ENCODE results near the gene UNC13A.

UNC13A gene

GRCh38 chr19:17676295-17676694 lies 11.9 kb downstream of the UNC13A start:
- TF ChIP-seq CTCF (IDR thresholded peaks at IDR 0.05; ENCODE audit: low read depth, low read length, missing control alignments): no peak
- in situ Hi-C loops (cut with HindIII; ENCODE audit: low sequenced_read_pairs): no loop called here
- H3K4me3 ChIP-seq (ENCODE audit: low read depth, low read length): no peak overlapping the region
- DNase-seq (ENCODE audit: low read depth): no peak

- H3K4me3 ChIP-seq (ENCODE audit: low read depth, low read length): no peak overlapping the region
- no peak for TF ChIP-seq CTCF (IDR thresholded peaks at IDR 0.05; ENCODE audit: low read depth, low read length, missing control alignments)
- no peak for DNase-seq (ENCODE audit: low read depth)
- in situ Hi-C loops (cut with HindIII; ENCODE audit: low sequenced_read_pairs): no loop called here
Observed at GRCh38 chr19:17673937-17674799, 14.0 kb downstream of the UNC13A start.

GRCh38 chr19:17671906-17672305 lies 16.2 kb downstream of the UNC13A start:
- TF ChIP-seq CTCF (IDR thresholded peaks at IDR 0.05; ENCODE audit: low read depth, low read length, missing control alignments): no peak
- no peak overlapping the region for H3K4me3 ChIP-seq (ENCODE audit: low read depth, low read length)
- DNase-seq (ENCODE audit: low read depth): no peak
- in situ Hi-C loops (cut with HindIII; ENCODE audit: low sequenced_read_pairs): no loop called here

- H3K4me3 ChIP-seq (ENCODE audit: low read depth, low read length): no peak overlapping the region
- no peak for TF ChIP-seq CTCF (IDR thresholded peaks at IDR 0.05; ENCODE audit: low read depth, low read length, missing control alignments)
- DNase-seq (ENCODE audit: low read depth): no peak
- in situ Hi-C loops (cut with HindIII; ENCODE audit: low sequenced_read_pairs): no loop called here
Observed at GRCh38 chr19:17669419-17669818, 18.7 kb downstream of the UNC13A start.

GRCh38 chr19:17665058-17665457 lies 23.1 kb downstream of the UNC13A start:
- no peak for TF ChIP-seq CTCF (IDR thresholded peaks at IDR 0.05; ENCODE audit: low read depth, low read length, missing control alignments)
- no peak overlapping the region for H3K4me3 ChIP-seq (ENCODE audit: low read depth, low read length)
- in situ Hi-C loops (cut with HindIII; ENCODE audit: low sequenced_read_pairs): no loop called here
- DNase-seq (ENCODE audit: low read depth): no peak

- no peak for DNase-seq (ENCODE audit: low read depth)
- no peak overlapping the region for H3K4me3 ChIP-seq (ENCODE audit: low read depth, low read length)
- in situ Hi-C loops (cut with HindIII; ENCODE audit: low sequenced_read_pairs): no loop called here
- no peak for TF ChIP-seq CTCF (IDR thresholded peaks at IDR 0.05; ENCODE audit: low read depth, low read length, missing control alignments)
Observed at GRCh38 chr19:17659996-17660395, 28.2 kb downstream of the UNC13A start.

Measured in astrocyte of the cerebellum (primary cell).